GM12891 (cell line): ENCODE results near the gene CAMK1D.

ENCODE experiments used
- POLR2A ChIP-seq: IDR thresholded peaks from 2 replicates; pipeline ENCODE4 v1.6.1; 2011; ENCODE audit warnings: low read depth, low read length, control low read depth
- POLR2AphosphoS5 ChIP-seq: IDR thresholded peaks from 2 replicates; pipeline ENCODE4 v1.6.1; 2011; ENCODE audit warnings: low read depth, low read length, control low read depth
- SPI1 ChIP-seq: IDR thresholded peaks from 2 replicates; pipeline ENCODE4 v1.6.1; 2011; ENCODE audit warnings: low read depth, low read length, control low read depth
- TAF1 ChIP-seq: IDR thresholded peaks from 2 replicates; pipeline ENCODE4 v1.6.1; 2011; ENCODE audit warnings: low read depth, low read length, control low read depth

- no peak for TF ChIP-seq POLR2A
- TF ChIP-seq POLR2AphosphoS5 = no peak
- TF ChIP-seq TAF1 = no peak
- TF ChIP-seq SPI1 = no peak
These were observed 2.5 kb downstream of the CAMK1D start for GRCh38 chr10:12351889-12352288.
